Astrocyte (in vitro differentiated cells and primary cell): ENCODE data around the gene LEMD1.

Source experiments
- CTCF ChIP-seq: IDR thresholded peaks from 2 replicates; pipeline ENCODE4 v1.5.1; 2011; ENCODE audit warnings: low read depth, mild to moderate bottlenecking, inconsistent platforms, low read length, moderate library complexity; ENCODE audit not compliant: insufficient read depth
- EZH2 ChIP-seq: IDR thresholded peaks from 2 replicates; pipeline ENCODE4 v1.6.1; 2012; ENCODE audit warnings: mild to moderate bottlenecking, low read length, inconsistent platforms; ENCODE audit not compliant: insufficient read depth

GRCh38 chr1:205423814-205424399 is 2.1 kb upstream of the LEMD1 start:
- no peak for TF ChIP-seq CTCF
- TF ChIP-seq EZH2: no peak
